ENCODE data around the gene C19orf25. TPM values are rescaled to one million over a fixed set of nuclear protein-coding genes. Genes with fewer than 3 reads are reported as not detected.
A peak's percentile ranks its signal among the peaks of the same experiment; 100 is the strongest.

C19orf25 gene
- total and polyA plus RNA-seq, 10 of the 15 experiments (the other 5 are each of a cell fraction or from before 2014, with no cell fraction given): 1.2 to 67.0 (median 25.6) TPM

DNA sequence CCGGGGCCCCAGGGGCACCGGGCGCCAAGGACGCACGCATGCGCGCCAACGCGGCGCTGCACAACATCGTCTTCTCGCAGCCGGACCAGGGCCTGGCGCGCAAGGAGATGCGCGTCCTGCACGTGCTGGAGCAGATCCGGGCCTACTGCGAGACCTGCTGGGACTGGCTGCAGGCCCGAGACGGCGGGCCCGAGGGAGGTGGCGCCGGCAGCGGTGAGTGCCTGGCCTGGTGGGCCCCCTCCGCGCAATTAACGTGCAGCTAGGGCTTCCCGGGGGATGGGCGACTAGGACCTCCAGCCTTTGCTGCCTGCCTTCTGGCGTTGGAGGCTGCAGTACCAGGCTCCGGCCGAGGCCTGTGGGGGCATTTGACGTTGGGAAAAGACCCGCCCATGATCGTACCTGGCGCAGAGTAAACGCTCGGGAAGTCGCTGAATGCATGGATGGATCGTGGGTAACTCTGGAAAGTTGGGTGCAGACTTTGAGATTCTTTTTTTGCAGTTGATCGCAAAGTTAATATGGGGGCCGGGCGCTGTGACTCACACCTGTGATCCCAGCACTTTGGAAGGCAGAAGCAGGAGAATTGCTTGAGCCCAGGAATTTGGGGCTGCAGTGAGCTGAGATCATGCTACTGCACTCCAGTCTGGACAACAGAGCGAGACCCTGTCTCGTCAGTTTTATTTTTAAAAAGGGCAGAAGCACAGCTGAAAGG is 21.8 kb downstream of the C19orf25 start:
- no peak for FAIRE-seq
- Histone ChIP-seq H3K4me3 (no peak overlapping the region), H3K4me2 (ENCODE audit: control insufficient read depth, insufficient read depth) (no peak overlapping the region), H3K4me1 (ENCODE audit: control insufficient read depth, insufficient read depth, low read length) (peaks cover 3% of the 10 kb centered on the region), H2AFZ (ENCODE audit: control insufficient read depth, low read depth, low read length) (no peak overlapping the region), H4K20me1 (ENCODE audit: control insufficient read depth, insufficient read depth) (no peaks in the 10 kb centered on the region), H3K27ac (ENCODE audit: control insufficient read depth, insufficient read depth) (no peak overlapping the region), H3K9me3 (replicated peaks; ENCODE audit: control insufficient read depth, insufficient read depth, low read length) (no peaks in the 10 kb centered on the region; the same call in 2 of the 3 replicates), H3K36me3 (ENCODE audit: control insufficient read depth in 2 of 2, insufficient read depth in 2 of 2, low read length in 1 of 2) (no peaks in the 10 kb centered on the region), H3K79me2 (ENCODE audit: control insufficient read depth, insufficient read depth, low read length) (no peaks in the 10 kb centered on the region), H3K9ac (ENCODE audit: control insufficient read depth, insufficient read depth, low read length) (no peak overlapping the region), H3K27me3 (replicated peaks in 1 of 2; ENCODE audit: control insufficient read depth in 2 of 2, insufficient read depth in 2 of 2, low read length in 1 of 2) (no peaks in the 10 kb centered on the region; a peak in 1 of 4 replicates)
- DNase-seq (ENCODE audit: low read depth, low spot score): no peak
- ChIA-PET CTCF (no interaction called here), POLR2A (interaction anchor here (0.6 kb wide), 1 partner anchor 14 kb away, joined by 6 read pairs; no protein-coding TSS in a partner anchor), RAD21 (ENCODE audit: unreplicated experiment) (no interaction called here), SMC1A (ENCODE audit: uncharacterized antibody, unreplicated experiment) (no interaction called here)
- in situ Hi-C loops (cut with MboI) (no loop called here), intact Hi-C loops (cut with micrococcal nuclease; ENCODE audit: unreplicated experiment) (no loop called here)
- TF ChIP-seq ZNF384 (IDR thresholded peaks at IDR 0.05; ENCODE audit: borderline replicate concordance, low read depth, low read length) (no peak), NR2C1 (IDR thresholded peaks at IDR 0.05) (no peak), KLF5 (IDR thresholded peaks at IDR 0.05; ENCODE audit: partially characterized antibody) (no peak), BHLHE40 (IDR thresholded peaks at IDR 0.05; ENCODE audit: borderline replicate concordance in 1 of 2, low read depth in 2 of 2, low read length in 1 of 2) (peak in 1 of 2 experiments; percentile 29; a peak in 2 of 4 replicates)
- no TSS peak for BruUV-seq (replicated peaks)
- ATAC-seq: no peak
- 47% methylated on average over 48 of the region's 48 CpGs for WGBS (ENCODE audit: insufficient coverage, insufficient replicate concordance, low lambda C conversion rate, missing lambda C conversion rate)

- H3K36me3 ChIP-seq (ENCODE audit: control insufficient read depth in 2 of 2, insufficient read depth in 2 of 2, low read length in 1 of 2): no peaks in the 10 kb centered on the region
- H3K79me2 ChIP-seq (ENCODE audit: control insufficient read depth, insufficient read depth, low read length): no peaks in the 10 kb centered on the region
- no peak overlapping the region for H3K9ac ChIP-seq (ENCODE audit: control insufficient read depth, insufficient read depth, low read length)
- no peak for TF ChIP-seq HCFC1 (IDR thresholded peaks at IDR 0.05; ENCODE audit: low read length)
- TF ChIP-seq POLR2A (IDR thresholded peaks at IDR 0.05; ENCODE audit: low read depth, low read length): peak; percentile 29
- ChIA-PET SMC1A (ENCODE audit: uncharacterized antibody, unreplicated experiment) (no interaction called here), POLR2A (no interaction called here), CTCF (interaction anchor here (1.3 kb wide), 1 partner anchor 12 kb away, joined by 3 read pairs; no protein-coding TSS in a partner anchor), RAD21 (ENCODE audit: unreplicated experiment) (no interaction called here)
- H3K27me3 ChIP-seq (replicated peaks in 1 of 2; ENCODE audit: control insufficient read depth in 2 of 2, insufficient read depth in 2 of 2, low read length in 1 of 2): no peaks in the 10 kb centered on the region; a peak in 1 of 4 replicates
- no peak overlapping the region for H3K4me3 ChIP-seq
- DNase-seq (ENCODE audit: low read depth, low spot score) (no peak), FAIRE-seq (no peak), ATAC-seq (no peak)
- BruUV-seq (replicated peaks): no TSS peak
- intact Hi-C loops (cut with micrococcal nuclease; ENCODE audit: unreplicated experiment) (no loop called here), in situ Hi-C loops (cut with MboI) (no loop called here)
- peaks cover 3% of the 10 kb centered on the region for H3K4me1 ChIP-seq (ENCODE audit: control insufficient read depth, insufficient read depth, low read length)
- WGBS (ENCODE audit: insufficient coverage, insufficient replicate concordance, low lambda C conversion rate, missing lambda C conversion rate): 39% methylated on average over 40 of the region's 43 CpGs
- no peak overlapping the region for H3K4me2 ChIP-seq (ENCODE audit: control insufficient read depth, insufficient read depth)
- H3K27ac ChIP-seq (ENCODE audit: control insufficient read depth, insufficient read depth): no peak overlapping the region
- H3K9me3 ChIP-seq (replicated peaks; ENCODE audit: control insufficient read depth, insufficient read depth, low read length): no peaks in the 10 kb centered on the region; the same call in 2 of the 3 replicates
- H4K20me1 ChIP-seq (ENCODE audit: control insufficient read depth, insufficient read depth): no peaks in the 10 kb centered on the region
- no peak overlapping the region for H2AFZ ChIP-seq (ENCODE audit: control insufficient read depth, low read depth, low read length)
These were observed 22.7 kb downstream of the C19orf25 start for GRCh38 chr19:1456121-1456900.

Measured in GM12878 (cell line).